GM12801 (cell line): ENCODE data around the gene PARVA.

Experiments used
- TF ChIP-seq, protein P1 (sequence below): IDR thresholded peaks from one replicate; pipeline ENCODE4 v1.5.1; 2011; ENCODE audit warnings: control low read depth; ENCODE audit not compliant: insufficient read length; ENCODE audit errors: extremely low read depth

Gene PARVA

DNA sequence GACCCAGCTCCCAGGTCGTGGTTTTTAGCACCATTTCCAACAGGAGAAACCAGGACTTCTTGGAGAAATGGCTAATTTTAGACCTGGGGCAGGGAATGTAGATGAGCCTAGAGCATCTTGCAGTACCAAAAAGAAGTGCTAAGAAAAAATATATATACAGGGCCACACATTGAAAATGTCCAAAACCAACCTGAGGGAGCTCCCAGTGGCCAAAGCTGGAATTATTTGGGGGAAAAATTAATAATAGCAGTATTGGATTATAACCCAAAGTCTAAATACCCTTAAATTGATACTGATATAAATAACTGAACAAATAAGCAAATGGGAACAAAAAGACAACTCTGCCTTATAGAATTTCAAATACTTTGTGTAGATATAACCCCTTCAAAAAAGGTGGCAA is 108.0 kb downstream of the PARVA start:
- TF ChIP-seq, protein P1, sequence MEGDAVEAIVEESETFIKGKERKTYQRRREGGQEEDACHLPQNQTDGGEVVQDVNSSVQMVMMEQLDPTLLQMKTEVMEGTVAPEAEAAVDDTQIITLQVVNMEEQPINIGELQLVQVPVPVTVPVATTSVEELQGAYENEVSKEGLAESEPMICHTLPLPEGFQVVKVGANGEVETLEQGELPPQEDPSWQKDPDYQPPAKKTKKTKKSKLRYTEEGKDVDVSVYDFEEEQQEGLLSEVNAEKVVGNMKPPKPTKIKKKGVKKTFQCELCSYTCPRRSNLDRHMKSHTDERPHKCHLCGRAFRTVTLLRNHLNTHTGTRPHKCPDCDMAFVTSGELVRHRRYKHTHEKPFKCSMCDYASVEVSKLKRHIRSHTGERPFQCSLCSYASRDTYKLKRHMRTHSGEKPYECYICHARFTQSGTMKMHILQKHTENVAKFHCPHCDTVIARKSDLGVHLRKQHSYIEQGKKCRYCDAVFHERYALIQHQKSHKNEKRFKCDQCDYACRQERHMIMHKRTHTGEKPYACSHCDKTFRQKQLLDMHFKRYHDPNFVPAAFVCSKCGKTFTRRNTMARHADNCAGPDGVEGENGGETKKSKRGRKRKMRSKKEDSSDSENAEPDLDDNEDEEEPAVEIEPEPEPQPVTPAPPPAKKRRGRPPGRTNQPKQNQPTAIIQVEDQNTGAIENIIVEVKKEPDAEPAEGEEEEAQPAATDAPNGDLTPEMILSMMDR = no peak

DNA sequence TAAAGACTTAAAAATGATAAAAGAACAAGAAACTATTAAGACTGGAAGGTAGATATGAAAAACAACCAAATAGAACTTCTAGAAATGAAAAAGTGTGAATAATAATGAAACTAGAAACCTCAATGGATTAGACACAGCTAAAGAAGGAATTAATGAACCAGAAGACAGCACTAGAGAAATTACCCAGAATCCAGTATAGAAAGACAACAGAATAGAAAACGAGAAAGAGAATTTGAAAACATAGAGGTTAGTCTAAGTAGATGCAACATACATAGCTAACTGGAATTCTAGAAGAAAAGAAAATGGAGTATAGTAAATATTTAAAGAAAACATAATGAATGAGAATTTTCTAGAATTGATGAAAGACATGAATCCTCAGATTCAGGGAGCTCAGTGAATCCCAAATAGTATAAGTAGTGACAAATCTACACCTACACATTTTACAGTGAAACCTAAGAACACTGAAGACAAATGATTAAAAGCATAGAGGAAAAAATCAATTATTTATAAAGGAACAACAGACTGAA is 111.9 kb downstream of the PARVA start:
- TF ChIP-seq, protein P1 = no peak

DNA sequence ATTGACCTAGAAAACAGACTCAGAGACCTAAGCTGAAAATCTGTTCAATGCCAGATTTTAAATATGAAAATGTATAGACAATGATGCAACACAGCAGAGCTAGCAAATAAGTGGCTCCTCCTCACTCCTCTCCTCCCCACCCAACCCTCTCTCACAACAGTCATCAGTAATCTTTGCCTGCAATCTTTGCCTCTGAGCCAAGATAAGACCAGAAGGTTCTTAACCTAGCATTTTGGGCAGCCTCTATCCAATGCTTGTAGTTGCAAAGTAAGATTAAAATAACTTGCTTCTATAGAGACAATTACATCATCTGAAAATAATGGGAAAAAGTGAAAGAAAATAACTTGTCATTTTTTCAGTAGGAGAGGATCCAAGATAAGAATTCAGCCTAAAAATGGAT is 117.3 kb downstream of the PARVA start:
- TF ChIP-seq, protein P1 = no peak

DNA sequence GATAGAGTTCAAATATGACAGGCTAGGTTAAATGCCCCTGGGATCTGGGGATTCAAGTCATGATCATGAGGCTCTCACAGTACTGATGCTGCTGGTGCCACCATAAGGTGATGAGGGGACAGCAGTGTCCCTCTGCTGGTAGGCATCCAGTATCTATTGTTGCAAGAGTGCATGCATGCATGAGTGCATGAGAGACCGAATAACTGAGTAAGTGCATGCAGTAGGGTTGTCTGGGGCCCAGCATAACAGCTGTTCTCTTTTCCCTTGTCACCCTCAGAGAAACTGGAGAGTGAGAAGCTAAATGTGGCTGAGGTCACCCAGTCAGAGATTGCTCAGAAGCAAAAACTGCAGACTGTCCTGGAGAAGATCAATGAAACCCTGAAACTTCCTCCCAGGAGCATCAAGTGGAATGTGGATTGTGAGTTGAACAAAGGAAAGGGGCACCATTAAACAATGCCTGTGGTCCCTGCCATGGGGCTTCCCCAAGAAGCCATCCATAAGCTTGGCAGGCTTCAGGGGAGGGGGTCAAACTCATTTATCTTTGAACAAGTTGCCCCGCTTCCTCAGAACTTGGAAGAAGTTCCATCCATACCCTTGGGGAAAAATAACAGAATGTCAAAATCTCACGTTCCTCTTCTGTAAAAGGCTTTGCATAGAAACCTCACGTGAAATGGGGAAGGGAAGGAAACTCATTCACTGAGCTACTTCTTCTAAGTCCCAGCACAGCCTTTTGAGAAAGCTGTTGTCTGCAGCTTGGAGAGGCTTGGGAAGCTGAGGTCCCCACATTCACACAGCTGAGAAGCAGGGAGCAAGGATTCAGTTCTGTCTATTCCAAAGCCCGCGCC is 119.0 kb downstream of the PARVA start:
- TF ChIP-seq, protein P1 = no peak

DNA sequence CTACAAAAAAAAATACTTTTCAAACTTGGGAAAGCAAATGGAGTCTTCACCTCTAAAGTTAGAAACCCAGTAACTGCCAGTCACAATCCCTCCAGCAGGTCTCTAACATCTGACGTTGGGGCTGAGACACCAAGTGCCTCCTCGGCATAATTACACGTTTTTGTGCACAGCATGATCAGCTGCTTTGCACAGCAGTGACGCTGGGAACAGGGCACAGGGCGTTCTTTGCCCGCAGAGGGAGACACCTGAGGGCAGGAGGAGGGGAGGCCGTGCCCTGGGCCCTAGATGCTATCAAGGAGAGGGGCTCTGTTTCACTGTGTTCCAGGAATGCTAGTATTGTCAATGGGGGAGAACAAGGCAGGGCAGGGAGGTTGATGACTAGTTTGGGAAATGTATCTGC is 120.1 kb downstream of the PARVA start:
- TF ChIP-seq, protein P1 = no peak

DNA sequence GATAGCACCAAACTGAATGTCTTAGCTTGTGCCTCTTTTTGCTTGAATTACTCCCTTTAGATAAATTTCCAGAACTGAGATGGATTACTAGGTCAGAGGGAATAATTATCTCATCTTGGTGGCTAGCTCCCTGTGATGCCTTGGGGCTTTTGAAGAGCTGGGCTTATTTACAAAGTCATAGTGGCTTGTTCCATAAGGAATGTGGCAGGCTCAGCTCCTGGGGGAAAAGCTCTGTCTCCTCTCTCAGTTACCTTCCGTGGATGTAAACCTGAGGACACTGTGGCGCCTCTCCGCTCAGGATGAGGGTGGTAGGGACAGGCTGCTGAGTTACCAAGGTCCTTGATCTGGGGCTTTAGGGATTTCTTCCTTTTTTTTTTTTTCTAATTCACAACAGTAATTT is 121.7 kb downstream of the PARVA start:
- TF ChIP-seq, protein P1 = no peak

DNA sequence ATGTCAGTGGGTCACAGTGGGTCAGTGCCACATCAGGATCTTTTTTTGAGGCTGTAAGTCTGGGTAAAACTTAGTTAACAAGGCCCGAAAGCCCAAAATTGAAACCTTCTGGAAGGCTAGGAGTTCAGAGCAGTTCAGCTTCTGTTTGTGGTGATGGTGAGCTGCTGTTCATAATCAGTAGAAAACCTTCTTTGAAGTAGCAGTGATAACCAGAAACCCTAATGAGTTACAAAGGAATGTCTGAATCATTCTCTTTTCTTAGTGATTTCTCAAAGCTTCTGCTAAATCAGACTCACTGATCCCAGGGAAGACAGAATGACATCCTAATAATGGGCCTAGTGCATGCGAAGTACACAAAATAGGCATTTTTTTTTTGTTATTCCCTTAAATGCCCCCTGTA is 124.7 kb downstream of the PARVA start:
- TF ChIP-seq, protein P1 = no peak
